ENCODE measurements around the gene PFKFB2. TPM values are rescaled to one million over a fixed set of nuclear protein-coding genes. Genes with fewer than 3 reads are reported as not detected.

The PFKFB2 gene
- polyA plus RNA-seq, 1 donor (not counting 4 experiments of a cell fraction or from before 2014, with no cell fraction given) = 12.2 TPM

GRCh38 chr1:207076181-207076955 lies 23.3 kb downstream of the PFKFB2 start:
- Histone ChIP-seq H3K9me3 (ENCODE audit: control insufficient read depth, low read depth, low read length) (no peaks in the 10 kb centered on the region), H3K4me3 (ENCODE audit: control insufficient read depth in 2 of 3, extremely low read depth in 1 of 3, insufficient read depth in 2 of 3, low read depth in 1 of 3, low read length in 3 of 3) (no peak overlapping the region), H3K9ac (ENCODE audit: control insufficient read depth, extremely low read depth, insufficient read depth, low read length) (no peak overlapping the region), H3K36me3 (ENCODE audit: control insufficient read depth in 2 of 2, extremely low read depth in 1 of 2, insufficient read depth in 2 of 2, low read length in 2 of 2) (peaks cover 11 to 13% of the 10 kb centered on the region in 2 experiments), H3K9me1 (ENCODE audit: control insufficient read depth, extremely low read depth, insufficient read depth, low read length) (no peaks in the 10 kb centered on the region), H4K20me1 (ENCODE audit: control insufficient read depth, extremely low read depth, insufficient read depth, low read length) (no peaks in the 10 kb centered on the region), H2AFZ (ENCODE audit: control insufficient read depth, low read length) (no peak overlapping the region), H3K27me3 (ENCODE audit: control insufficient read depth, extremely low read depth, insufficient read depth, low read length) (no peaks in the 10 kb centered on the region), H3K4me1 (ENCODE audit: control insufficient read depth, extremely low read depth, insufficient read depth, low read length) (peaks cover 33% of the 10 kb centered on the region), H3K4me2 (ENCODE audit: control insufficient read depth, extremely low read depth, insufficient read depth, low read depth, low read length) (no peak overlapping the region), H3K27ac (ENCODE audit: control insufficient read depth, insufficient read depth, low read length) (no peak overlapping the region), H3K79me2 (ENCODE audit: control insufficient read depth, insufficient read depth, low read length) (no peaks in the 10 kb centered on the region)
- TF ChIP-seq CTCF (optimal IDR thresholded peaks at IDR 0.05 in 1 of 3, IDR thresholded peaks at IDR 0.05 in 1 of 3, conservative IDR thresholded peaks at IDR 0.05 in 1 of 3; ENCODE audit: extremely low read depth in 1 of 3, insufficient read depth in 2 of 3, low read length in 3 of 3) = no peak
- no peak for TF ChIP-seq EZH2 (IDR thresholded peaks at IDR 0.05; ENCODE audit: low read length)
- FAIRE-seq (no peak), DNase-seq (ENCODE audit: low read depth, low spot score) (no peak)
- dilution Hi-C loops (cut with MboI; ENCODE audit: extremely low pct_ligation_motif_present, low sequenced_read_pairs) = no loop called here

GRCh38 chr1:207077012-207077411 lies 23.9 kb downstream of the PFKFB2 start:
- Histone ChIP-seq H4K20me1 (ENCODE audit: control insufficient read depth, extremely low read depth, insufficient read depth, low read length) (no peaks in the 10 kb centered on the region), H3K27ac (ENCODE audit: control insufficient read depth, insufficient read depth, low read length) (no peak overlapping the region), H2AFZ (ENCODE audit: control insufficient read depth, low read length) (no peak overlapping the region), H3K4me1 (ENCODE audit: control insufficient read depth, extremely low read depth, insufficient read depth, low read length) (peaks cover 33% of the 10 kb centered on the region), H3K4me3 (ENCODE audit: control insufficient read depth in 2 of 3, extremely low read depth in 1 of 3, insufficient read depth in 2 of 3, low read depth in 1 of 3, low read length in 3 of 3) (no peak overlapping the region), H3K36me3 (ENCODE audit: control insufficient read depth in 2 of 2, extremely low read depth in 1 of 2, insufficient read depth in 2 of 2, low read length in 2 of 2) (peaks cover 10 to 11% of the 10 kb centered on the region in 2 experiments), H3K9ac (ENCODE audit: control insufficient read depth, extremely low read depth, insufficient read depth, low read length) (no peak overlapping the region), H3K79me2 (ENCODE audit: control insufficient read depth, insufficient read depth, low read length) (no peaks in the 10 kb centered on the region), H3K9me3 (ENCODE audit: control insufficient read depth, low read depth, low read length) (no peaks in the 10 kb centered on the region), H3K9me1 (ENCODE audit: control insufficient read depth, extremely low read depth, insufficient read depth, low read length) (no peaks in the 10 kb centered on the region), H3K4me2 (ENCODE audit: control insufficient read depth, extremely low read depth, insufficient read depth, low read depth, low read length) (no peak overlapping the region), H3K27me3 (ENCODE audit: control insufficient read depth, extremely low read depth, insufficient read depth, low read length) (no peaks in the 10 kb centered on the region)
- TF ChIP-seq CTCF (optimal IDR thresholded peaks at IDR 0.05 in 1 of 3, IDR thresholded peaks at IDR 0.05 in 1 of 3, conservative IDR thresholded peaks at IDR 0.05 in 1 of 3; ENCODE audit: extremely low read depth in 1 of 3, insufficient read depth in 2 of 3, low read length in 3 of 3) (no peak), EZH2 (IDR thresholded peaks at IDR 0.05; ENCODE audit: low read length) (no peak)
- no peak for FAIRE-seq
- dilution Hi-C loops (cut with MboI; ENCODE audit: extremely low pct_ligation_motif_present, low sequenced_read_pairs) = no loop called here
- no peak for DNase-seq (ENCODE audit: low read depth, low spot score)
